GDM1 (cell line): Measurements from ENCODE around the gene PTPN3.
A peak's percentile ranks its signal among the peaks of the same experiment; 100 is the strongest.
"Not testable (repeated sequence)": the region's sequence is repeated elsewhere in the genome, so short reads cannot be mapped to it uniquely, and the experiment has no call there.

Source experiments
- DNase-seq: peaks from one replicate; lab custom pipeline; 2025; lab: John Stamatoyannopoulos, UW

Gene PTPN3, protein sequence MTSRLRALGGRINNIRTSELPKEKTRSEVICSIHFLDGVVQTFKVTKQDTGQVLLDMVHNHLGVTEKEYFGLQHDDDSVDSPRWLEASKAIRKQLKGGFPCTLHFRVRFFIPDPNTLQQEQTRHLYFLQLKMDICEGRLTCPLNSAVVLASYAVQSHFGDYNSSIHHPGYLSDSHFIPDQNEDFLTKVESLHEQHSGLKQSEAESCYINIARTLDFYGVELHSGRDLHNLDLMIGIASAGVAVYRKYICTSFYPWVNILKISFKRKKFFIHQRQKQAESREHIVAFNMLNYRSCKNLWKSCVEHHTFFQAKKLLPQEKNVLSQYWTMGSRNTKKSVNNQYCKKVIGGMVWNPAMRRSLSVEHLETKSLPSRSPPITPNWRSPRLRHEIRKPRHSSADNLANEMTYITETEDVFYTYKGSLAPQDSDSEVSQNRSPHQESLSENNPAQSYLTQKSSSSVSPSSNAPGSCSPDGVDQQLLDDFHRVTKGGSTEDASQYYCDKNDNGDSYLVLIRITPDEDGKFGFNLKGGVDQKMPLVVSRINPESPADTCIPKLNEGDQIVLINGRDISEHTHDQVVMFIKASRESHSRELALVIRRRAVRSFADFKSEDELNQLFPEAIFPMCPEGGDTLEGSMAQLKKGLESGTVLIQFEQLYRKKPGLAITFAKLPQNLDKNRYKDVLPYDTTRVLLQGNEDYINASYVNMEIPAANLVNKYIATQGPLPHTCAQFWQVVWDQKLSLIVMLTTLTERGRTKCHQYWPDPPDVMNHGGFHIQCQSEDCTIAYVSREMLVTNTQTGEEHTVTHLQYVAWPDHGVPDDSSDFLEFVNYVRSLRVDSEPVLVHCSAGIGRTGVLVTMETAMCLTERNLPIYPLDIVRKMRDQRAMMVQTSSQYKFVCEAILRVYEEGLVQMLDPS

DNA sequence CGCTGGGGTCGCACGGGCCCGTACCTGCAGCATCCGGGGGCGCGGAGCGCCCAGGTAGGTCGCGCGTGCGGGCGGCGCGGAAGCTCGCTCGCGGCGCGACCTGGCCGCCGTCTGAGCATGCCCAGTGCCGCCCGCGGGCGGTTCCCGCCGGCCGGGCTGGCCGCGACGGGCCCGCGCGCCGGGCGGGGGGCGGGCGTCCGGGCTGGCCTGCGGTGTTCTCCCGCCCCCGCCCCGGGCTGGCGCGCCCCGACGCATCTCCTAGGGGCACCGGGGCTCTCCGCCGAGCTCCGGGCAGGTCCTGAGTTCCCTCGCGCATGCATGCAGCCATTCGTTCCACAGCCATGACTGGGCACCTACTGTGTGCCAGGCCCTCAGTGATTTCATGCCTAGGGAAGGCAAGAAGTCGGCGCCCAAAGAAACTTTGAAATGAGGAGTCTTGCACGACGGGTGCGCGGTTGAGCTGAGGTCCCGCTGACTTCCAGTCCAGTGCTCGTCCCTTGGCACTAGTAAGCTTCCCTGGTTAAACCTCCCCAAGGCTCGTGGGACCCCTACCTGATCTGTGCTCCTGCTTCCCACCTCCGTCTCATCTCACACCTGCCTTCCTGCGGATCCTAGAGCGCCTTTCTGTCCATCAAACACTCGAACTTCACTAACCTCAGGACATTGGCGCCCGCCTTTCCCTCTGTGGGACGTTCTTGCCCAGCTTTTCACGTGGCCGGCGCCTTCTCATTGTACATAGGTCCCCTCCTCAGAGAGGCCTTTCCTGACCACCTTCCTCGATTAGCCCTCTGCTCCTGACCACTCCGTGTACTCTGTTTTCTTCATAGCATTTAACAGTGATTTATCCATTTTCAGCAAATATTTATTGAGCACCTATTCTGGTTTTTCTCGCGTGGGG lies at the start of gene PTPN3:
Gene PTPN3, minus strand, starts transcription at position 113 of the 898 bp plus-strand sequence. CDS start 34,873 bp downstream, outside the sequence.
- DNase-seq, result no peak

DNA sequence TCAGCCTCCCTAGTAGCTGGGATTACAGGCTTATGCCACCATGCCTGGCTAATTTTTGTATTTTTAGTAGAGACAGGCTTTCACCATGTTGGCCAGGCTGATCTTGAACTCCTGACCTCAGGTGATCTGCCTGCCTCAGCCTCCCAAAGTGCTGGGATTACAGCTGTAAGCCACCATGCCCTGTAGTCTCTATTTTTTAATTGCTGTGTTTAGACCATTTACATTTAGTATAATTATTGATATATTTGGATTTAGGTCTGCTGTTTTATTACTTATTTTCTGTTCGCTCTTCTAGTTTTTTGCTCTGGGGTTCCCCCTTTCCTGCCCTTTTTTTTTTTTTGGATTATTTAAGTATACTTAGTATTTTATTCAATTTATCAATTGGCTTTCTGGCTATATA lies 46.8 kb upstream of the PTPN3 start:
- not testable (repeated sequence) for DNase-seq

DNA sequence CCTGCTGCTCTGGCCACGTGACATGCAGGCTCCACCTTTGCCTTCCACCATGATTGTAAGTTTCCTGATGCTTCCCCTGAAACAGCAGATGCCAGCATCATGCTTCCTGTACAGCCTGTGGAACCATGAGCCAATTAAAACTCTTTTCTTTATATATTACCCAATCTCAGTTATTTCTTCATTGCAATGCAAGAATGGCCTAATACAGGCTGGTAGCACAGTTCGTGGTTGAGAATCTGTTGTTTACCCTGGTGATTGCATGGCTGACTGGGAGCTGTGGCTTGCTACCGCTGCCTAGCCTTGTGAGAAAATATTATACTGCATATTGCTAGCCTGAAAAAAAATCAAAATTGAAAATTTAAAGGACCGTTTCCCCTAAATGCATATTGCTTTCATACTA lies 44.8 kb upstream of the PTPN3 start:
- DNase-seq, result no peak

DNA sequence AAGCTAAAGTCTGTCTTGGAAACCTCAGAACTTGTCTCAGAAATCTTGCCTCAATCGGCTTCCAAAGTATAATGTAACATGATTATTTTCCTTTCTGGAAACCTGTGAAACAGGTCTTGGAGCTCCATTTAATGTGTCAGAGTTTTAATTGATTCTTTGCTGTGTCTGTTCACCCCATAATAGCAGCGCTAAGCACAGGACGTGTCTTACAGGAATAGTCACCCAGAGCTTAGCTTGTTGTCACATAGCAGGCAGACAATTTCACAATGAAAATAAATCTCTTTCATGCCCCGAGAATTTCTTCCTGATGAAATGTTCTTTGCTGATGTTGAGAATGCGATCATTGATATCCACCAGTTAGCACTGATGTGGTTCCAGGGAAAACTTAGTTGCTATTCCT lies 40.2 kb upstream of the PTPN3 start:
- DNase-seq, result no peak

DNA sequence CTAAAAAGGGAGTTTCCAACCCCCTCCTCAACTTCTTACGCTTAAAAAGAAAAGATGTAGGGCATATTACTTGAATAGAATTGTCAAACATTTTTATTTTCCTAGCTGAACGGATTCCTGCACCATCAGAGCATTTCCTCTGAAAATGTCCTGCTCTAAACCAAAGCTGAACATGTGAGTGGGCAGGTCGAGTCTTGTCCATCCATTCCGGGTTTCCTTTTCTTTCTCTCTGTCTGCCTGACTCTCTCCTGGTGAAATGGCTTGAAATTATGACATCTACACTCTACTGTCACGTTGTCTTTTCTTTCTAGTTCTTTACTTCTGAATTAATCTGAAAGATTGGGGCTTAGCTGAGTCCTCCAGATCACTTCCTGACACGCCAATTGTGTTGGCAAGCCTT lies 39.2 kb upstream of the PTPN3 start:
- no peak for DNase-seq

DNA sequence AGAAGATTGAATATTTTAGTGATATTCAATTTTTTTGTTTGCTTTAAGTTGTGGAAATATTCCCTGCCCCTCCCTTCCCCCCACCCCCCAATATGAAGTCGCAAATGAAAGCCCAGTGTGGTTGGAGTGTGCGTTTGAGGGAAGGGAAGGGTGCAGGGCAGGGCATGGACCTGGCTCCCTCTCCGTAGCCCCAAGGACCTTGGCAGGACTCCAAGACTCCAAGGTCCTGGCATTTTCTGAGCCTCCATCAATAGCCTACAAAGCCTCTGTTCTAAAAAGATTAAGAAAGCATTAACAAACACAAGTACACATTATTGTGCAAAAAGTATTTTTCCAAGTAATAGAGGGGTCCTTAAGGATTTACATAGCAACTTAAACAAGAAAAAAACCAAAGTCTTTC lies 38.8 kb upstream of the PTPN3 start:
- no peak for DNase-seq

DNA sequence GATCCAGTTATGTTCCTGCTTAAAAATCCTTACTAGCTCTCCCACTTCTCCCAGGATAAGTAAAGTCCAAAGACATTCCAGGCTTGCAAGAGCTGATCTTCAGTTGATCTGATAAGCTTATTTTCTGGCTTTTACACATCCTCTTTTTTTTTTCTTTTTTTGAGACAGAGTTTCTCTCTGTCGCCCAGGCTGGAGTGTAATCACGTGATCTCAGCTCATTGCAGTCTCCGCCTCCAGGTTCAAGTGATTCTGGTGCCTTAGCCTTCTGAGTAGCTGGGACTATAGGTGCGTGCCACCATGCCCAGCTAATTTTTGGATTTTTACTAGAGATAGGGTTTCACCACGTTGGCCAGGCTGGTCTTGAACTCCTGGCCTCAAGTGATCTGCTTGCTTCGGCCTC lies 37.3 kb upstream of the PTPN3 start:
- no peak for DNase-seq

DNA sequence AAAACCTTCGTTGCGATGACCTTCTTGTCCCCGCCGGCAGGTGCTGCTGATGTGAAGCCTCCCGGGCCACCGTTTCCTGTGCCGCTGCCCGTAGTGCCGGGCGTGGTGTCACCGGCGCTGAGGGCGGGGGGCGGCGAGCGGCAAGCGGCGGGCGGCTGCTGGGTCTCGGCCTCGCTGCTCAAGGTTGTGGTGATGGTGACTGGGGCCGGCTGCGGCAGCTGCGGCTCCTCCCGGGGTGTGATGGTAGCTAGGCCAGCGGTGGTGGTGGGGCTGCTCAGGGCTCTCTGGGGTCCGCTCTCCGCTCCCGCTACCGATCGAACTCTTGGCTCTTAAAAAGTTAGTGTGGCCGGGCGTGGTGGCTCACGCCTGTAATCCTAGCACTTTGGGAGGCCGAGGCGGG lies 36.0 kb upstream of the PTPN3 start:
- DNase-seq, result no peak

DNA sequence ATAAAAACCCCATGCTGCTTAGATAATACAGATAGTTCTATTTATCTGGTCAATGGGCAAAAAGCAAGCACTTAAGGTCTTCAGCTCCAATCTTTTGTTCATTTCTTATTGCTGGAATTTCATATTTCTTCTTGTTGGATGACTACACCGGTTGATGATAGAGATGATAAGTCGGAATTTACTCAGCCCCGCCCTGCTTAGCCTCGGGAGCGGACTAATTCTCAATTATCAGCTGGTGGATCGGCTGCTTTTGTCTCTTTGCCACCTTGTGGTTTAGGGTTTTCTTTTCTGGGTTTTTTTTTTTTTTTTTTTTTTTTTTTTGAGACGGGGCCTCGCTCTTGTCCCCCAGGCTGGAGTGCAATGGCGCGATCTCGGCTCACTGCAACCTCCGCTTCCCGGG lies 34.5 kb upstream of the PTPN3 start:
- not testable (repeated sequence) for DNase-seq

DNA sequence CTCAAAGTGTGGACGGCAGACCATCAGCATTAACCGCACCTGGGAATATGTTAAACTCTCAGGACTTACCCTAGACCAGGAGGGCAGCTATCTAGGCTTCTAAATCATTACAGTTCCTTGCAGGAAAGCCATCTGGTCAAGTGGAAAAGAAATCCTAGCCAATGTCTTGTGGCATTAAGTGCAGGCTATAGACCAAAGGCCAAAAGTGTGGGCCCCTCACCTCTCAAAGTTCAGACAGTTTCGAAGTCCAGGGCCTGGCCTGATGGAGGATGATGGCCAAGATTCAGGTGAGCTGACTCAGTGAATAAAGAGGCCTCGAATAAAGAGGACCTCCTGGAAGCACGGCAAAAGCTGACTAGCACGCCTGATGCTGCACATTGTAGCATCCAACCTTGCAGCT lies 24.0 kb upstream of the PTPN3 start:
- no peak for DNase-seq

DNA sequence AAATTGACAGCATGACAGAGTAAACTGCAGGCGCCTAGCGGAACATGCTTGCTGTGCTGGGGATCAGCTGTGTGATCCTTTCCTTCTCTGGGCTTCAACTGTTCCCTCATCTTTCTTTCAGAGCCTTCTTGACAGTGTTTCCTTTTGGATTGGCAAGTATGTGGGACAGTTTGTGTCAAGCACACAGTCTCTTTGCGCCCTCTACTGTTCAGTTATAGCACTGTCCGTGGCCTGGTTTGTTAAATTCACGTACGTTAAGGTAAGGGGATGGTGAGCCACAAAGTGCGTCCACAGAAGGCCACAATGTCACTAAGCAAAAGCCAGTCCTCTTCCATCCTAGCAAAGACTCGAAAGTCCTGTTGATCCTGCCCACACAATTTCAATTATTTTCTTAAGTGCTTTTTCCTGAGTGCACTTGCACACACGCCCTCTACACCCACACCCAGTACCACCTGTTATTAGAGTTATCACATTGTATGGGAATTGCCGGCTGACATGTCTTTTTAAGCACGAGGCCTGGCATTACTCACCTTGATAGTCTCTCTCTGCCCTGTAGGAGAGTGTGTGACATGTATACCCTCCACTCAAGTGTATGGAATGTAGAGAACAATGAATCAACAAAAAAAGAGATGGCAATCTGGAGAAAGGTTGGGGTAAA lies 22.5 kb upstream of the PTPN3 start:
- peak; percentile 13 for DNase-seq

DNA sequence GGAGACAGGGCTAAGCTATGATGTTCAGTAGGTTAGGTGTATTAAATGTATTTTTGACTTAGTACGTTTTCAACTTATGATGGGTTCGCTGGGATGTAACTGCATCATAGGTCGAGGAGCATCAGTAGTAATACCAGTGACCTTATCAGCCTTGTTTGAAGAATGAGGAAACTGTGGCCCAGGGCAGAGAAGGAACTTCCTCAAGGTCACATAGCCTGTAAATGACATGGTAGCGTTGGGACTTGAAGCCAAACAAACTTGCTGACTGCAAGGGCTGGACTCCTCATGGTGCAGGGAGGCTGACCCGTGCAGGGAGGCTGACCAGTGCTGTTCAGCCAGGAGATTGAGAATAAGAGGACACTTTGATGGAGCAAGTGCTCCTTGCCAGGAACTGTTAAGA lies 21.3 kb upstream of the PTPN3 start:
- no peak for DNase-seq

DNA sequence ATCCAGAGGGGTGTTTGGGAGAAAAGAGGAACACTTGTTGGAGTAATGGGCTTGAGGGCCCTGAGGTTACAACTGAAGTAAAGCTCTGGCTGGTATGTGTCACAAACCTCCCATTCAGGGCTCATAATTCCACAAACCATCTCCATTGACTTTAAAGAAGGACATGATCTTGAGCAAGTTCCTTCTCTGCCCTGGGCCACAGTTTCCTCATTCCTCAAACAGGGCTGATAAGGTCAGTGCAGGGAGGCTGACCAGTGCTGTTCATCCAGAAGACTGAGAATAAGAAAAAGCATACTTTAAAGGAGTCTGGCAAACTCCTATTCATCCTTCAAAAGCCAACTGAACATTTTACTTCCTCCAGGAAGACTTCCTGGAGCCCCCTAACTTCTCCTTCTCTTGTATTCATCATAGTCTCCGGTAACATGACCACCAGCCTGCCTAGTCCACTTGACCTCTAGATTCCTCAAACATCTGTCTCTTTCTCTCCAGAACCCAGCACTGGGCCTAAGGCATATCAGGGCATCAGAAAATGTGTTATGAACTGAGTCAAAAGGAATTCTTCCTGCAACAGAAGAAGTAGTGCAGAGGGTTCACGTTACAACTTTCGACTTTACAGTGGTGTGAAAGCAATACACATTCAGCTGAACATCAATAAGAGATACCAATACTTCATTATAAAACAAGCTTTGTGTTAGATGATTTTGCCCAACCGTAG lies 20.7 kb upstream of the PTPN3 start:
- no peak for DNase-seq

DNA sequence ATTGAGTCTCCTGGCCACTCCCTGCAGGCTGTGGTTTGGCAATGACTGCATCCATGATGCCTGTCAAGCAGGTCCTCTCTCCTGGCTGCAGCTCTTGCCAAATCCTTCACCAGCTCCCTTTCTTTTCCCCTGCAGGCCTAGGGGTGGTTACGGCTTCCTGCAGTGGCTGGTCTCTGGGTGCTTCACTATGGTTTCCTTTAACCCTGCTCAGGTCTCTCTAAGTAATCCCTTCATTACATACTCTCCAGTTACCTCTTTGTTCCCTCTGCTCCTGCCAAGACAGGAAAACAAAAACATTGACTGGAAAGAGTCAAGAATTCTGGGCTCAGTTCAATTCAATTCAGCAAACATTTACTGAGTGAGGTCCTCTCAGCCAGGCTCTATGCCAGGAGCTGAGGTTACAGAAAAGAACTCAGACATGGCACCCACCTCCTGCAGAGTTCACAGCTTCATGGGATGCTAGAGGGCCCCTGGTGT lies 19.8 kb upstream of the PTPN3 start:
- no peak for DNase-seq

DNA sequence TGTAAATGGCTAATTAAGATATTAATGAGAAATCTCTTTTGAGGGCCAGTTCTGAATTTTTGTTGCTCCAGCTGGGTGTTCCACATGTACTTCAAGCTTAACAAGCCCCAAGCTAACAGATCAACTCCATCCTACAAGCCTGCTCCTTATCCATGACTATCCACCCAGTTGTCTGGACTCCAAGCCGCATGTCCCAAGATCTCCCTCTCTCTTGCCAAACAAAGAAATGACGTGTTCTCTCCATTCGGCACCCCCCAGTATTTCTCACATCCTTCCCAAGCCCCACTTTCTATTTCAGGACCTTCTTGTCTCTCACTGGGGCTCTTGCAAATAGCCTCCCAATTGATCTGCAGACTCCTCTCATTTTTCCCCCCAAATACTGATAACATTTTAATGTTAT lies 15.8 kb upstream of the PTPN3 start:
- no peak for DNase-seq

DNA sequence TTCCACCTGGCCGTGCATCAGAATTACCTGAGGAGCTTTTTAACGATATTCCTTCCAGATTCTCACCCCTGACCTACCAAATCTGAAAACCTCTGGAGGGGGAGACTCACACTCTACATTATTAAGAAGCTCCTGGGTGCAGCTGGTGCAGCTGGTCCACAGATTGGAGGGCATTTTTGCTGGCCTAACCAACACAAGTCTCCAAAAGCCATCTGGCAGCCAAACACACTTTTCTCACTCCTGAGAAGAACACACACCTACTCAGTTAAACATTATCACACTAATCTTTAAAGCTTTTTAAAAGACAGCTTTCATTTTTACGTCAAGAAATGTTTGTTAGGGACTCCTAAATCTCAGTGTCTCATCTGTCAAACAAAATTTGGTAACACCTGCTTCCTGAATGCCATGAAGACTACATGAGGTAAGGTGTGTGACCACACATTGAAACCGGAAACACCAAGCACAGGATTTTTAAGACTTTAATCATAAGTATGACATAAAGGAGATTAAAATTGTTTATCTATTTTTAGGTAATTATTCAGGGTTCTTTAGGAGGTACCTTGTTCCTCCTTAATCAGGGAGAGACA lies 14.2 kb upstream of the PTPN3 start:
- no peak for DNase-seq

DNA sequence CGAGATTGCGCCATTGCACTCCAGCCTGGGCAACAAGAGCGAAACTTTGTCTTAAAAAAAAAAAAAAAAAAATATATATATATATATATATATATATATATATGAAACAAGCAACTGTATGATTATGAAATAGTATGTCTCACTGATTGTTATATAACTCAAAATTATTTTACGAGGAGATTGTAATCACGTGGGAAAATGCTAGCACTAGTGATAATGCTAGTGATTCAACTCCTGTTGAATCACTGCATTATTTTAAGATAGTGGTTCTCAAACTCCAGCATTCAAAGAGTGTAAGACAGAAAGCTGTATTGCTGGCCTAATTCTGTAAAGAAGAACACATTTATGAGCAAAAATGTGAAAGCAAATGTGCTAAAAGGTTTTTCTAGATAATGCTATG lies 12.4 kb upstream of the PTPN3 start:
- no peak for DNase-seq

DNA sequence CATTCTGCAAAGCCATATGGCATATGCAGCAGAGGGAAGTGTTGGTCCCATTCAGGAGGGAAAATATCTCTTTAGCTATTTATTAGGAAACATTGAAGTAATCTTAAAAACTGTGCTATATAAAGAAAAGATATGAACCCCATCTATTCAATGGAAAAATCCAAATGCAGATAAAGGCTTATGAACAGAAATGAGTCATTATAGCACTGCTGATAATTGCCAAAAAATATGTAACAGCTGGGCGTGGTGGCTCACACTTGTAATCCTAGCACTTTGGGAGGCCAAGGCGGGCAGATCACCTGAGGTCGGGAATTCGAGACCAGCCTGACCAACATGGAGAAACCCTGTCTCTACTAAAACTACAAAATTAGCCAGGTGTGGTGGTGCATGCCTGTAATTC lies 11.9 kb upstream of the PTPN3 start:
- DNase-seq, result not testable (repeated sequence)

DNA sequence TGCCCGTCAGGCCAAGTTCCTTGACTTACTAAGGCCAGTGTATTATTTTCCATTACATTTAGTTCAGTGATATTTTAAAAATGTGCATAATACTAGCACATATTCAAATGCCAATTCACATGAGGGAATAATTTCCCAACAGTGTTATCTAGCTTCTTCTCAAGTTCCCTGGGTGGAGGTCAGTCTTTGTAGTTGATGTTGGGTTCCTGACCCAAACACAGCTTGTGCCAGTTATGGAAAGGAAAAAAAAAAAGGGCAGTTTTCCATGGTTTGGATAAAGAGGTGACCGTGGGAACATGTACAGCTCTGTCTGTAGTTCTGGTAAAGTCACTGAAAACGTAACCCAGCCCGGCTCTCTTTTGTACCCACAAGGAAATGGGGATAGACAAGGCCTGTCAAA lies 11.5 kb upstream of the PTPN3 start:
- no peak for DNase-seq

DNA sequence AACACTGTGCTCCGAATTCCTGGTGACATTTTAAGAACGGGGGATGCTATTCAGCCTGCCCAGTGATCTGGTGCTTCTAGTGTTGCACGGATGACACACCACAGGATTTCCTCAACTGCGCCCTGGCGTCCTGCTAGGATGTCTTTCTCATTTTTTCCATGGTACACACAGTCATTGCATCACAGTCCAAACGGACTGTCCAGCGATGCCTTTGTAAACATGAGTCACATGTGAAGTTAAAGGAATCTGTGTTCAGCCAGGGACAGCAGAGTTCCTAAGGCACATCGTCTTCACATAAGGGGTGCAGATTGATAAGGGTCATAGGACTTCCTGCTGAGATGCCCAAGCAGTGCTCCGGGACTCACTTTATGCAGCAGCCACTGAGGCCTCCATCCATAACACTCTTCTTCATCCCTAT lies 9.3 kb upstream of the PTPN3 start:
- no peak for DNase-seq
